HEK293 (cell line): ENCODE results near the gene PTPN9.
"Not testable (repeated sequence)": the region's sequence is repeated elsewhere in the genome, so short reads cannot be mapped to it uniquely, and the experiment has no call there.

Experiments used
- CTCF ChIA-PET: fragments of 350-600 bp; formaldehyde crosslinking; extraction: SDS; loops from one replicate; lab custom pipeline; 2021; ENCODE audit warnings: antibody characterized with exemption; lab: Yijun Ruan, JAX
- POLR2A ChIA-PET: fragments of 300-600 bp; formaldehyde crosslinking; extraction: SDS; loops from one replicate; lab custom pipeline; 2020; ENCODE audit warnings: antibody characterized with exemption, inconsistent platforms; lab: Yijun Ruan, JAX
- H3K27ac ChIP-seq: fragments of 200-500 bp; sonication (Bioruptor generic); 2 replicates; pipeline ENCODE4 v1.5.1; 2014; ENCODE audit warnings: low read depth, low read length, control low read depth, inconsistent platforms; ENCODE audit errors: extremely low read depth
- H3K36me3 ChIP-seq, 2 experiments: fragments of 200-500 bp in 1 of 2; sonication (Bioruptor generic) in 1 of 2; 1 replicate in 1 of 2; 2 replicates in 1 of 2; pipeline ENCODE4 v1.5.1; 2014 to 2017; ENCODE audit warnings: inconsistent platforms in 2 of 2, low read length in 2 of 2; ENCODE audit not compliant: control insufficient read depth in 2 of 2, insufficient read depth in 1 of 2
- H3K4me1 ChIP-seq: fragments of 200-500 bp; sonication (Bioruptor generic); 2 replicates; pipeline ENCODE4 v1.5.1; 2014; ENCODE audit warnings: mild to moderate bottlenecking, low read length, inconsistent platforms; ENCODE audit not compliant: control insufficient read depth, insufficient read depth
- H3K4me3 ChIP-seq: 2 replicates; pipeline ENCODE4 v1.5.1; 2011; ENCODE audit warnings: low read depth, mild to moderate bottlenecking, control low read depth, low read length, moderate library complexity
- H3K9me3 ChIP-seq: fragments of 200-500 bp; sonication (Bioruptor generic); 2 replicates; pipeline ENCODE4 v1.5.1; 2014; ENCODE audit warnings: low read depth, low read length, inconsistent platforms; ENCODE audit not compliant: control insufficient read depth, insufficient read depth
- EGR2 ChIP-seq: fragments of 450-650 bp; formaldehyde crosslinking; IDR thresholded peaks from 2 replicates; pipeline ENCODE4 v1.5.1; 2016; ENCODE audit warnings: low read depth, missing biosample characterization, missing genetic modification characterization
- FEZF1 ChIP-seq: fragments of 450-650 bp; formaldehyde crosslinking; IDR thresholded peaks from 2 replicates; pipeline ENCODE4 v1.5.1; 2016; ENCODE audit warnings: missing biosample characterization, missing genetic modification characterization
- IKZF3 ChIP-seq: fragments of 450-650 bp; IDR thresholded peaks from 2 replicates; pipeline ENCODE4 v1.5.0; 2018; ENCODE audit warnings: missing biosample characterization, mild to moderate bottlenecking, missing genetic modification characterization, moderate library complexity
- PRDM10 ChIP-seq: fragments of 450-650 bp; formaldehyde crosslinking; IDR thresholded peaks from 2 replicates; pipeline ENCODE4 v1.5.1; 2016; ENCODE audit warnings: missing biosample characterization, missing genetic modification characterization
- PRDM6 ChIP-seq: fragments of 450-650 bp; formaldehyde crosslinking; IDR thresholded peaks from 2 replicates; pipeline ENCODE4 v1.5.1; 2017; ENCODE audit warnings: missing biosample characterization, missing genetic modification characterization
- SCRT2 ChIP-seq: fragments of 450-650 bp; formaldehyde crosslinking; IDR thresholded peaks from 2 replicates; pipeline ENCODE4 v1.5.1; 2016; ENCODE audit warnings: missing biosample characterization, missing genetic modification characterization
- YY2 ChIP-seq: fragments of 450-650 bp; formaldehyde crosslinking; IDR thresholded peaks from 2 replicates; pipeline ENCODE4 v1.5.1; 2016; ENCODE audit warnings: missing biosample characterization, missing genetic modification characterization
- ZBTB17 ChIP-seq: fragments of 450-650 bp; formaldehyde crosslinking; IDR thresholded peaks from 2 replicates; pipeline ENCODE4 v1.5.1; 2016; ENCODE audit warnings: missing biosample characterization, missing genetic modification characterization
- ZBTB20 ChIP-seq: fragments of 450-650 bp; formaldehyde crosslinking; IDR thresholded peaks from 2 replicates; pipeline ENCODE4 v1.5.1; 2016; ENCODE audit warnings: missing biosample characterization, missing genetic modification characterization
- ZFHX2 ChIP-seq: fragments of 450-650 bp; formaldehyde crosslinking; conservative IDR thresholded peaks from 2 replicates; pipeline ENCODE4 v1.5.1; 2016; ENCODE audit warnings: missing biosample characterization, missing genetic modification characterization
- ZFP3 ChIP-seq: fragments of 450-650 bp; formaldehyde crosslinking; IDR thresholded peaks from 2 replicates; pipeline ENCODE4 v1.5.1; 2016; ENCODE audit warnings: low read depth, missing biosample characterization, missing genetic modification characterization
- ZIC2 ChIP-seq: fragments of 450-650 bp; formaldehyde crosslinking; IDR thresholded peaks from 2 replicates; pipeline ENCODE4 v1.5.1; 2016; ENCODE audit warnings: missing biosample characterization, missing genetic modification characterization
- ZNF10 ChIP-seq: fragments of 450-650 bp; formaldehyde crosslinking; IDR thresholded peaks from 2 replicates; pipeline ENCODE4 v1.5.1; 2017; ENCODE audit warnings: missing biosample characterization, missing genetic modification characterization
- ZNF169 ChIP-seq: fragments of 450-650 bp; formaldehyde crosslinking; IDR thresholded peaks from 2 replicates; pipeline ENCODE4 v1.5.1; 2016; ENCODE audit warnings: missing biosample characterization, missing genetic modification characterization
- ZNF19 ChIP-seq: fragments of 450-650 bp; formaldehyde crosslinking; IDR thresholded peaks from 2 replicates; pipeline ENCODE4; 2016; ENCODE audit warnings: missing biosample characterization, missing genetic modification characterization, low read depth
- ZNF600 ChIP-seq: fragments of 450-650 bp; formaldehyde crosslinking; IDR thresholded peaks from 2 replicates; pipeline ENCODE4 v1.5.1; 2016; ENCODE audit warnings: missing biosample characterization, missing genetic modification characterization
- TF ChIP-seq, protein P1 (sequence below): fragments of 450-650 bp; formaldehyde crosslinking; IDR thresholded peaks from 2 replicates; pipeline ENCODE4 v1.5.1; 2016; ENCODE audit warnings: missing biosample characterization, missing genetic modification characterization
- TF ChIP-seq, protein P2 (sequence below): fragments of 450-650 bp; formaldehyde crosslinking; IDR thresholded peaks from 2 replicates; pipeline ENCODE4 v1.5.1; 2017; ENCODE audit warnings: missing biosample characterization, missing genetic modification characterization
- TF ChIP-seq, protein P3 (sequence below): fragments of 450-650 bp; formaldehyde crosslinking; IDR thresholded peaks from 2 replicates; pipeline ENCODE4 v1.5.1; 2016; ENCODE audit warnings: missing biosample characterization, missing genetic modification characterization
- TF ChIP-seq, protein P4 (sequence below): fragments of 450-650 bp; formaldehyde crosslinking; optimal IDR thresholded peaks from 2 replicates; pipeline ENCODE3; 2016; ENCODE audit warnings: missing biosample characterization, mild to moderate bottlenecking, missing genetic modification characterization

Gene PTPN9

DNA sequence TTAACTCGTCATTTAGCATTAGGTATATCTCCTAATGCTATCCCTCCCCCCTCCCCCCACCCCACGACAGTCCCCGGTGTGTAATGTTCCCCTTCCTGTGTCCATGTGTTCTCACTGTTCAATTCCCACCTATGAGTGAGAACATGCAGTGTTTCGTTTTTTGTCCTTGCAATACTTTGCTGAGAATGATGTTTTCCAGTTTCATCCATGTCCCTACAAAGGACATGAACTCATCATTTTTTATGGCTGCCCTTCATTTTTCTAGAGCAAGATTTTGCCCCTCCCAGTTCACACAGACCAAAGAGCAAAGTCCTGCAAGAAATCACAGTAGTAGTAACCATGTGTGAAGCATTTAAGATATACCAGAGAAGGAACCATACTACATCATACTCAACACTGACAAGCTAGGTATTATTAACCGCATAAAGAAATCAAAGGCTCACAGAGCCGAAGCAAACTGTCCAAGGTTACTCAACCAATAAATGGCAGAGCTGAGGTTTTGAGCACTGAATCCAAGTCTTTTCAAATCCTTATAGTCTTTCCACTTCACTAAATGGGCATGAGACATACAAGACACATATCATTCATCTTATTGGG, 36.1 kb downstream of the PTPN9 start:
- CTCF ChIA-PET, result interaction anchor here (0.9 to 1.5 kb wide), 2 partner anchors 11 to 23 kb away, joined by 3 read pairs; no protein-coding TSS in a partner anchor
- POLR2A ChIA-PET, H3K27ac ChIP-seq, H3K4me3 ChIP-seq, H3K36me3 ChIP-seq: not testable (repeated sequence)
- peaks cover 22% of the 10 kb centered on the region for H3K4me1 ChIP-seq
- TF ChIP-seq FEZF1 (tag by site-specific recombination), result peak; percentile 49; the same call in 1 of the 2 replicates
- TF ChIP-seq, protein P1, sequence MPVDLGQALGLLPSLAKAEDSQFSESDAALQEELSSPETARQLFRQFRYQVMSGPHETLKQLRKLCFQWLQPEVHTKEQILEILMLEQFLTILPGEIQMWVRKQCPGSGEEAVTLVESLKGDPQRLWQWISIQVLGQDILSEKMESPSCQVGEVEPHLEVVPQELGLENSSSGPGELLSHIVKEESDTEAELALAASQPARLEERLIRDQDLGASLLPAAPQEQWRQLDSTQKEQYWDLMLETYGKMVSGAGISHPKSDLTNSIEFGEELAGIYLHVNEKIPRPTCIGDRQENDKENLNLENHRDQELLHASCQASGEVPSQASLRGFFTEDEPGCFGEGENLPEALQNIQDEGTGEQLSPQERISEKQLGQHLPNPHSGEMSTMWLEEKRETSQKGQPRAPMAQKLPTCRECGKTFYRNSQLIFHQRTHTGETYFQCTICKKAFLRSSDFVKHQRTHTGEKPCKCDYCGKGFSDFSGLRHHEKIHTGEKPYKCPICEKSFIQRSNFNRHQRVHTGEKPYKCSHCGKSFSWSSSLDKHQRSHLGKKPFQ (tag by site-specific recombination), result peak; percentile 96
- TF ChIP-seq, all 188 proteins: peak for 2; not testable (repeated sequence) for 186
- H3K9me3 ChIP-seq, result not testable (repeated sequence)

GRCh38 chr15:75542386-75542797, 36.7 kb downstream of the PTPN9 start:
- POLR2A ChIA-PET, result no interaction called here
- no peak for TF ChIP-seq ZFP3 (tag by site-specific recombination)
- TF ChIP-seq SCRT2 (tag by site-specific recombination), result 0 out of 2 replicates have a peak, but pooled peaks have one; percentile 13
- TF ChIP-seq ZNF10, result 0 out of 2 replicates have a peak, but pooled peaks have one; percentile 32
- peak; percentile 66 for TF ChIP-seq FEZF1 (tag by site-specific recombination)
- peak; percentile 33; the same call in 1 of the 2 replicates for TF ChIP-seq PRDM6 (tag by site-specific recombination)
- peak; percentile 94 for TF ChIP-seq ZIC2 (tag by site-specific recombination)
- peak; percentile 53 for TF ChIP-seq ZBTB17 (tag by site-specific recombination)
- TF ChIP-seq PRDM10 (tag by site-specific recombination), result peak; percentile 30; the same call in 1 of the 2 replicates
- TF ChIP-seq YY2 (tag by site-specific recombination), result no peak
- no peak overlapping the region for H3K27ac ChIP-seq

DNA sequence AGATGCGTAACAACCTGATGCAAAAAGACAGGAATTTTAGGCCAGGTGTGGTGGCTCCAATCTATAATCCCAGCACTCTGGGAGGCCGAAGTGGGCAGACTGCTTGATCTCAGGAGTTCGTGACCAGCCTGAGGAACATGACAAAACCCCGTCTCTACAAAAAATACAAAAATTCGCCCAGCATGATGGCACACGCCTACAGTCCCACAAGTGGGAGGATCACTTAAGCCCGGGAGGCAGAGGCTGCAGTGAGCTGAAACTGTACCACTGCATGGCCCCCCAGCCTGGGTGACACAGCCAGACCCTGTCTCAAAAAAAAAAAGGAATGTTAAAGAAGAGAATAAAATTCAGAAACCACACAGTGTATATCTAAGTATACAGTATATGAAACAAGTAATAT, 40.7 kb downstream of the PTPN9 start:
- CTCF ChIA-PET, result no interaction called here
- Histone ChIP-seq H3K36me3 (no peaks in the 10 kb centered on the region; a peak in 1 of 3 replicates), H3K4me3 (no peak overlapping the region), H3K27ac (0 out of 2 replicates have a peak overlapping the region, but pooled peaks have one; percentile 19), H3K4me1 (peaks cover 9% of the 10 kb centered on the region), H3K9me3 (no peaks in the 10 kb centered on the region)
- TF ChIP-seq, protein P2, sequence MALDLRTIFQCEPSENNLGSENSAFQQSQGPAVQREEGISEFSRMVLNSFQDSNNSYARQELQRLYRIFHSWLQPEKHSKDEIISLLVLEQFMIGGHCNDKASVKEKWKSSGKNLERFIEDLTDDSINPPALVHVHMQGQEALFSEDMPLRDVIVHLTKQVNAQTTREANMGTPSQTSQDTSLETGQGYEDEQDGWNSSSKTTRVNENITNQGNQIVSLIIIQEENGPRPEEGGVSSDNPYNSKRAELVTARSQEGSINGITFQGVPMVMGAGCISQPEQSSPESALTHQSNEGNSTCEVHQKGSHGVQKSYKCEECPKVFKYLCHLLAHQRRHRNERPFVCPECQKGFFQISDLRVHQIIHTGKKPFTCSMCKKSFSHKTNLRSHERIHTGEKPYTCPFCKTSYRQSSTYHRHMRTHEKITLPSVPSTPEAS (tag by site-specific recombination), result no peak
- TF ChIP-seq, protein P3, sequence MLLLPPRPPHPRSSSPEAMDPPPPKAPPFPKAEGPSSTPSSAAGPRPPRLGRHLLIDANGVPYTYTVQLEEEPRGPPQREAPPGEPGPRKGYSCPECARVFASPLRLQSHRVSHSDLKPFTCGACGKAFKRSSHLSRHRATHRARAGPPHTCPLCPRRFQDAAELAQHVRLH (tag by site-specific recombination), result no peak
- TF ChIP-seq ZBTB20 (no peak), SCRT2 (tag by site-specific recombination) (peak; percentile 25; the same call in 1 of the 2 replicates), ZNF19 (no peak), ZNF600 (tag by site-specific recombination) (peak; percentile 57; the same call in 1 of the 2 replicates), IKZF3 (tag by site-specific recombination) (no peak), ZNF169 (tag by site-specific recombination) (no peak), EGR2 (tag by site-specific recombination) (peak; percentile 89), ZFHX2 (tag by site-specific recombination) (peak; percentile 94)
- TF ChIP-seq, protein P4, sequence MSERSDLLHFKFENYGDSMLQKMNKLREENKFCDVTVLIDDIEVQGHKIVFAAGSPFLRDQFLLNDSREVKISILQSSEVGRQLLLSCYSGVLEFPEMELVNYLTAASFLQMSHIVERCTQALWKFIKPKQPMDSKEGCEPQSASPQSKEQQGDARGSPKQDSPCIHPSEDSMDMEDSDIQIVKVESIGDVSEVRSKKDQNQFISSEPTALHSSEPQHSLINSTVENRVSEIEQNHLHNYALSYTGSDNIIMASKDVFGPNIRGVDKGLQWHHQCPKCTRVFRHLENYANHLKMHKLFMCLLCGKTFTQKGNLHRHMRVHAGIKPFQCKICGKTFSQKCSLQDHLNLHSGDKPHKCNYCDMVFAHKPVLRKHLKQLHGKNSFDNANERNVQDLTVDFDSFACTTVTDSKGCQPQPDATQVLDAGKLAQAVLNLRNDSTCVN (tag by site-specific recombination), result no peak
- POLR2A ChIA-PET, result no interaction called here

More at GRCh38 chr15:75542386-75542797, 36.7 kb downstream of the PTPN9 start:
- no peak overlapping the region for H3K4me3 ChIP-seq
- H3K4me1 ChIP-seq, result peaks cover 23% of the 10 kb centered on the region
- CTCF ChIA-PET, result interaction anchor here (1.3 to 1.5 kb wide), 2 partner anchors 10 to 28 kb away, joined by 3 read pairs; no protein-coding TSS in a partner anchor
- H3K36me3 ChIP-seq, result no peaks in the 10 kb centered on the region; a peak in 1 of 3 replicates
- no peaks in the 10 kb centered on the region for H3K9me3 ChIP-seq
